IMR-90 (cell line): Measurements from ENCODE around the gene CYP46A1. TPM values are rescaled to one million over a fixed set of nuclear protein-coding genes. Genes with fewer than 3 reads are reported as not detected.
"Not testable (repeated sequence)": the region's sequence is repeated elsewhere in the genome, so short reads cannot be mapped to it uniquely, and the experiment has no call there.

Experiments used
- ATAC-seq: fragments of 200-7000 bp; cut with Tn5 transposase; 2 replicates; pipeline ENCODE4 v1.9.1; 2020; ENCODE audit warnings: low read depth, mild to moderate bottlenecking, moderate library complexity
- BruUV-seq: library from RNA; stranded (reverse); fragments of 400-500 nt; replicated peaks from 2 replicates; lab custom pipeline; 2021; lab: Mats Ljungman, UMichigan
- CTCF ChIA-PET: fragments of 300-600 bp; formaldehyde crosslinking; extraction: SDS; loops from one replicate; lab custom pipeline; 2021; ENCODE audit warnings: antibody characterized with exemption; lab: Yijun Ruan, JAX
- POLR2A ChIA-PET: fragments of 300-600 bp; sonication (Branson Sonifier 250); formaldehyde crosslinking; loops from one replicate; lab custom pipeline; 2022; ENCODE audit warnings: antibody characterized with exemption; ENCODE audit not compliant: unreplicated experiment; lab: Charles Lee
- DNase-seq: peaks from one replicate; pipeline ENCODE4 v3.0.0; 2013
- H2AFZ ChIP-seq: replicated peaks from 2 replicates; pipeline ENCODE3; 2013; ENCODE audit warnings: low read length, mild to moderate bottlenecking; ENCODE audit not compliant: poor library complexity
- H2AK5ac ChIP-seq: 2 replicates; pipeline ENCODE4 v1.6.1; 2013; ENCODE audit warnings: low read depth, low read length, inconsistent platforms
- H2AK9ac ChIP-seq: replicated peaks from 2 replicates; pipeline ENCODE3; 2013; ENCODE audit warnings: mild to moderate bottlenecking, low read depth, low read length, moderate library complexity; ENCODE audit not compliant: poor library complexity
- H2BK120ac ChIP-seq: 2 replicates; pipeline ENCODE4 v1.6.1; 2013; ENCODE audit warnings: low read depth, low read length, inconsistent platforms
- H2BK15ac ChIP-seq: 3 replicates; pipeline ENCODE4 v1.6.1; 2013; ENCODE audit warnings: low read depth, low read length, inconsistent platforms
- H2BK20ac ChIP-seq: 2 replicates; pipeline ENCODE4 v1.6.1; 2013; ENCODE audit warnings: low read depth, mild to moderate bottlenecking, inconsistent platforms, low read length, moderate library complexity
- H2BK5ac ChIP-seq: 2 replicates; pipeline ENCODE4 v1.6.1; 2013; ENCODE audit warnings: mild to moderate bottlenecking, low read depth, low read length, inconsistent platforms; ENCODE audit not compliant: poor library complexity, severe bottlenecking
- H3K14ac ChIP-seq: replicated peaks from 2 replicates; pipeline ENCODE4 v1.6.1; 2013; ENCODE audit warnings: low read depth, low read length, inconsistent platforms
- H3K18ac ChIP-seq: 2 replicates; pipeline ENCODE4 v1.6.1; 2013; ENCODE audit warnings: low read depth, low read length, control low read depth
- H3K23ac ChIP-seq: 2 replicates; pipeline ENCODE4 v1.6.1; 2013; ENCODE audit warnings: low read depth, low read length, inconsistent platforms
- H3K27ac ChIP-seq: 2 replicates; pipeline ENCODE4 v1.5.1; 2013; ENCODE audit warnings: mild to moderate bottlenecking, control low read depth, low read length; ENCODE audit not compliant: insufficient read depth
- H3K27me3 ChIP-seq: 2 replicates; pipeline ENCODE4 v1.6.1; 2013; ENCODE audit warnings: low read length; ENCODE audit not compliant: control insufficient read depth, insufficient read depth
- H3K36me3 ChIP-seq: 2 replicates; pipeline ENCODE4 v1.6.1; 2013; ENCODE audit warnings: low read length, mixed read lengths; ENCODE audit not compliant: control insufficient read depth, insufficient read depth
- H3K4ac ChIP-seq: 2 replicates; pipeline ENCODE4 v1.6.1; 2013; ENCODE audit warnings: low read depth, low read length, inconsistent platforms
- H3K4me1 ChIP-seq: 2 replicates; pipeline ENCODE4 v1.6.1; 2013; ENCODE audit warnings: low read length, mixed read lengths; ENCODE audit not compliant: control insufficient read depth, insufficient read depth
- H3K4me2 ChIP-seq: 2 replicates; pipeline ENCODE4 v1.6.1; 2013; ENCODE audit warnings: low read depth, mild to moderate bottlenecking, control low read depth, low read length, moderate library complexity
- H3K4me3 ChIP-seq: 2 replicates; pipeline ENCODE4 v1.5.1; 2013; ENCODE audit warnings: low read depth, mild to moderate bottlenecking, control low read depth, low read length, moderate library complexity; ENCODE audit not compliant: insufficient read depth
- H3K56ac ChIP-seq: 2 replicates; pipeline ENCODE4 v1.6.1; 2013; ENCODE audit warnings: low read length, inconsistent platforms; ENCODE audit not compliant: insufficient read depth; ENCODE audit errors: extremely low read depth
- H3K79me1 ChIP-seq, 2 experiments: 2 replicates each; pipeline ENCODE4 v1.6.1; 2013; ENCODE audit warnings: low read length in 2 of 2, inconsistent platforms in 1 of 2, low read depth in 1 of 2
- H3K9ac ChIP-seq: 2 replicates; pipeline ENCODE4 v1.6.1; 2013; ENCODE audit warnings: low read depth, low read length, control low read depth
- H3K9me1 ChIP-seq: 2 replicates; pipeline ENCODE4 v1.6.1; 2013; ENCODE audit warnings: low read length, inconsistent platforms; ENCODE audit not compliant: insufficient read depth
- H3K9me3 ChIP-seq: 2 replicates; pipeline ENCODE4 v1.6.1; 2013; ENCODE audit warnings: low read length; ENCODE audit not compliant: control insufficient read depth, insufficient read depth
- H4K20me1 ChIP-seq: 2 replicates; pipeline ENCODE4 v1.6.1; 2013; ENCODE audit warnings: low read length, inconsistent platforms; ENCODE audit not compliant: insufficient read depth
- H4K5ac ChIP-seq: 2 replicates; pipeline ENCODE4 v1.6.1; 2013; ENCODE audit warnings: mild to moderate bottlenecking, low read depth, low read length, control low read depth
- H4K8ac ChIP-seq, 2 experiments: 2 replicates each; pipeline ENCODE4 v1.6.1; 2013; ENCODE audit warnings: low read depth in 2 of 2, low read length in 2 of 2, control low read depth in 1 of 2, inconsistent platforms in 1 of 2
- H4K91ac ChIP-seq: 2 replicates; pipeline ENCODE4 v1.6.1; 2013; ENCODE audit warnings: low read depth, low read length, inconsistent platforms; ENCODE audit not compliant: insufficient read depth
- WGBS, 2 experiments: methylation state at CpG; one replicate each; pipeline versions ENCODE4 v1.1.5 to v1.1.7; 2013; ENCODE audit warnings: missing lambda C conversion rate in 2 of 2; ENCODE audit not compliant: insufficient read length in 1 of 2; ENCODE audit errors: extremely low coverage in 2 of 2; 5-methylcytosine and 5-hydroxymethylcytosine counted together
- dilution Hi-C: fragments of 300-500 bp; cut with HindIII; formaldehyde crosslinking; loops from one replicate; pipeline ENCODE4 v1.14.3; 2018; ENCODE audit warnings: low sequenced_read_pairs; ENCODE audit not compliant: unreplicated experiment
- in situ Hi-C: fragments of 300-500 bp; cut with MboI; formaldehyde crosslinking; loops from 3 replicates; pipeline ENCODE4 v1.14.3; 2019; ENCODE audit warnings: low sequenced_read_pairs, inconsistent platforms, mixed read lengths
- intact Hi-C: fragments of 100-400 bp; cut with micrococcal nuclease; formaldehyde crosslinking; loops from 2 replicates; pipeline ENCODE4 v1.10.0; 2022
- polyA plus RNA-seq, 3 experiments: library from polyadenylated mRNA; depleted of rRNA; stranded (reverse); fragments of >200 nt; gene quantifications; 2 replicates each; pipeline ENCODE4 v1.2.3, GENCODE V29; 2012; ENCODE audit warnings: low replicate concordance in 1 of 3
- total RNA-seq: library from RNA; depleted of rRNA; stranded (reverse); fragments of >200 nt; gene quantifications from 2 replicates; pipeline ENCODE4 v1.2.3, GENCODE V29; 2012

The CYP46A1 gene
- total and polyA plus RNA-seq, 2 of the 4 experiments (the other 2 are of a cell fraction), result 0.18 to 0.31 TPM

- H3K27ac ChIP-seq, H2AFZ ChIP-seq, H3K9me1 ChIP-seq, H3K9ac ChIP-seq, ATAC-seq, H4K91ac ChIP-seq, dilution Hi-C loops, in situ Hi-C loops, H2AK9ac ChIP-seq, H3K14ac ChIP-seq, H2BK5ac ChIP-seq, H4K20me1 ChIP-seq, H4K8ac ChIP-seq, H3K79me1 ChIP-seq, POLR2A ChIA-PET, H3K27me3 ChIP-seq, BruUV-seq, H4K5ac ChIP-seq, intact Hi-C loops, H3K56ac ChIP-seq, H2BK120ac ChIP-seq, H2BK15ac ChIP-seq, H3K18ac ChIP-seq, H3K4ac ChIP-seq, CTCF ChIA-PET, H3K23ac ChIP-seq, H3K4me2 ChIP-seq, DNase-seq, H2BK20ac ChIP-seq, H3K9me3 ChIP-seq, H3K4me3 ChIP-seq, H3K36me3 ChIP-seq, H2AK5ac ChIP-seq: not testable (repeated sequence)
- WGBS, 2 experiments, result no CpG with 5 or more reads among the region's 4 CpGs
- peaks cover 17% of the 10 kb centered on the region for H3K4me1 ChIP-seq
Measured at GRCh38 chr14:99762911-99763310, 78.8 kb downstream of the CYP46A1 start.
